ENCODE results near the gene HLA-C.

DNA sequence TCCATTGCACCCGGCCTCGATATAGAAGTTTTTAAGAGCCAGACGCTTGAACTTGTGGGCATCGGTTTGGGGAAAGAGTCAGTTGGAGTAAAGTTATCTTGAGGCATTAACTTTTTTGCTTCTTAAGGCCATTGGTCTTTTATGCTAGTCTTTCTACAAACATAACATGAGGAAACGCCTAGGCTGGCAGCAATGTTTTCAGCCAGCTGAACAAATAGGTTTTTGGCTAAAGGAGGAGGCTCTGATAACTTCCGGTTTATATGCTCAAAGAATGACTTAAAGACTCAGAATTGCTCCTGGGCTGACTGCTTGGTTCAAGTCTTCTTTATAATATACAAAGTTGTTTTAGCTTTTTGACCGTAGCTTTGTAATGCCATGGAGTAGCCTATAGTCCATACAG is 46.2 kb downstream of the HLA-C start:
- TF ChIP-seq, protein P1, sequence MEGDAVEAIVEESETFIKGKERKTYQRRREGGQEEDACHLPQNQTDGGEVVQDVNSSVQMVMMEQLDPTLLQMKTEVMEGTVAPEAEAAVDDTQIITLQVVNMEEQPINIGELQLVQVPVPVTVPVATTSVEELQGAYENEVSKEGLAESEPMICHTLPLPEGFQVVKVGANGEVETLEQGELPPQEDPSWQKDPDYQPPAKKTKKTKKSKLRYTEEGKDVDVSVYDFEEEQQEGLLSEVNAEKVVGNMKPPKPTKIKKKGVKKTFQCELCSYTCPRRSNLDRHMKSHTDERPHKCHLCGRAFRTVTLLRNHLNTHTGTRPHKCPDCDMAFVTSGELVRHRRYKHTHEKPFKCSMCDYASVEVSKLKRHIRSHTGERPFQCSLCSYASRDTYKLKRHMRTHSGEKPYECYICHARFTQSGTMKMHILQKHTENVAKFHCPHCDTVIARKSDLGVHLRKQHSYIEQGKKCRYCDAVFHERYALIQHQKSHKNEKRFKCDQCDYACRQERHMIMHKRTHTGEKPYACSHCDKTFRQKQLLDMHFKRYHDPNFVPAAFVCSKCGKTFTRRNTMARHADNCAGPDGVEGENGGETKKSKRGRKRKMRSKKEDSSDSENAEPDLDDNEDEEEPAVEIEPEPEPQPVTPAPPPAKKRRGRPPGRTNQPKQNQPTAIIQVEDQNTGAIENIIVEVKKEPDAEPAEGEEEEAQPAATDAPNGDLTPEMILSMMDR (IDR thresholded peaks at IDR 0.05) = no peak
- no peak for TF ChIP-seq POLR2A (IDR thresholded peaks at IDR 0.05)

All from esophagus squamous epithelium (tissue), 4 donors.